ENCODE measurements around the gene CDY1.
"Not testable (repeated sequence)": the region's sequence is repeated elsewhere in the genome, so short reads cannot be mapped to it uniquely, and the experiment has no call there.

The CDY1 gene

GRCh38 chrY:25621817-25622216 is at the start of gene CDY1:
CDY1 (plus strand) TSS chrY:25622117; CDS start chrY:25622443, 326 bp downstream.
- not testable (repeated sequence) for DNase-seq

GRCh38 chrY:25593336-25593735 is 28.6 kb upstream of the CDY1 start:
- not testable (repeated sequence) for DNase-seq

- not testable (repeated sequence) for DNase-seq
Observed at GRCh38 chrY:25620209-25620608, 1.7 kb upstream of the CDY1 start.

GRCh38 chrY:25626524-25626923 is 4.6 kb downstream of the CDY1 start:
- not testable (repeated sequence) for DNase-seq

- DNase-seq = not testable (repeated sequence)
Observed at GRCh38 chrY:25630383-25631112, 8.6 kb downstream of the CDY1 start.

- DNase-seq = not testable (repeated sequence)
Observed at GRCh38 chrY:25639852-25640251, 17.9 kb downstream of the CDY1 start.

- DNase-seq = not testable (repeated sequence)
Observed at GRCh38 chrY:25643024-25643915, 21.4 kb downstream of the CDY1 start.

All from activated CD8-positive, alpha-beta memory T cell treated with anti-CD3 and anti-CD28 coated beads for 24 hours (primary cell).